Lower lobe of right lung (tissue), 2 donors: ENCODE results near the gene MNAT1. TPM values are rescaled to one million over a fixed set of nuclear protein-coding genes. Genes with fewer than 3 reads are reported as not detected.

Source experiments
- ATAC-seq, 2 donors: fragments of 200-7000 bp; cut with Tn5 transposase; one replicate each; pipeline ENCODE4 v1.9.1; 2020 to 2022; ENCODE audit warnings: mild to moderate bottlenecking in 2 of 2, moderate library complexity in 2 of 2
- DNase-seq: peaks from one replicate; pipeline ENCODE4 v3.0.0-alpha.2; 2020
- H3K27ac ChIP-seq: fragments of 200-600 bp; one replicate; pipeline ENCODE4 v1.8.0; 2022
- H3K27me3 ChIP-seq: fragments of 200-600 bp; one replicate; pipeline ENCODE4 v1.8.0; 2022; ENCODE audit warnings: low read depth
- H3K36me3 ChIP-seq: fragments of 200-600 bp; one replicate; pipeline ENCODE4 v1.8.0; 2022; ENCODE audit warnings: mild to moderate bottlenecking
- H3K4me1 ChIP-seq: fragments of 200-600 bp; one replicate; pipeline ENCODE4 v1.8.0; 2022
- H3K4me3 ChIP-seq: fragments of 200-600 bp; one replicate; pipeline ENCODE4 v1.8.0; 2022; ENCODE audit warnings: mild to moderate bottlenecking
- H3K9me3 ChIP-seq: fragments of 200-600 bp; one replicate; pipeline ENCODE4 v1.8.0; 2022
- intact Hi-C: fragments of 100-400 bp; cut with DNase I; formaldehyde crosslinking; loops from one replicate; pipeline ENCODE4 v1.11.0; 2022
- total RNA-seq: library from RNA; stranded (reverse); fragmentation: NEBNext Ultra II Directional; extraction: Animal tissue kit (Norgen Biotek cat#: 25700); gene quantifications from one replicate; pipeline ENCODE4 v1.2.1, GENCODE V29; 2021
- TF ChIP-seq, protein P1 (sequence below): fragments of 200-600 bp; IDR thresholded peaks from one replicate; pipeline ENCODE4 v1.8.0; 2022; ENCODE audit warnings: antibody characterized with exemption, mild to moderate bottlenecking
- donor health status: DM: no; HTN: yes; CAD: no; lungs with severe emphysema.

MNAT1 gene
- total RNA-seq, 1 donor from 2014 or later, result 21.5 TPM

GRCh38 chr14:60922050-60922449 lies 187.5 kb downstream of the MNAT1 start:
- no peak overlapping the region for H3K27ac ChIP-seq
- H3K9me3 ChIP-seq, result no peaks in the 10 kb centered on the region
- H3K4me1 ChIP-seq, result no peaks in the 10 kb centered on the region
- DNase-seq (no peak), ATAC-seq (no peak)
- no peaks in the 10 kb centered on the region for H3K36me3 ChIP-seq
- H3K4me3 ChIP-seq, result no peak overlapping the region
- TF ChIP-seq, protein P1, sequence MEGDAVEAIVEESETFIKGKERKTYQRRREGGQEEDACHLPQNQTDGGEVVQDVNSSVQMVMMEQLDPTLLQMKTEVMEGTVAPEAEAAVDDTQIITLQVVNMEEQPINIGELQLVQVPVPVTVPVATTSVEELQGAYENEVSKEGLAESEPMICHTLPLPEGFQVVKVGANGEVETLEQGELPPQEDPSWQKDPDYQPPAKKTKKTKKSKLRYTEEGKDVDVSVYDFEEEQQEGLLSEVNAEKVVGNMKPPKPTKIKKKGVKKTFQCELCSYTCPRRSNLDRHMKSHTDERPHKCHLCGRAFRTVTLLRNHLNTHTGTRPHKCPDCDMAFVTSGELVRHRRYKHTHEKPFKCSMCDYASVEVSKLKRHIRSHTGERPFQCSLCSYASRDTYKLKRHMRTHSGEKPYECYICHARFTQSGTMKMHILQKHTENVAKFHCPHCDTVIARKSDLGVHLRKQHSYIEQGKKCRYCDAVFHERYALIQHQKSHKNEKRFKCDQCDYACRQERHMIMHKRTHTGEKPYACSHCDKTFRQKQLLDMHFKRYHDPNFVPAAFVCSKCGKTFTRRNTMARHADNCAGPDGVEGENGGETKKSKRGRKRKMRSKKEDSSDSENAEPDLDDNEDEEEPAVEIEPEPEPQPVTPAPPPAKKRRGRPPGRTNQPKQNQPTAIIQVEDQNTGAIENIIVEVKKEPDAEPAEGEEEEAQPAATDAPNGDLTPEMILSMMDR, result no peak
- H3K27me3 ChIP-seq, result no peaks in the 10 kb centered on the region
- intact Hi-C loops, result no loop called here

- TF ChIP-seq, protein P1, result no peak
- intact Hi-C loops, result no loop called here
- DNase-seq, result no peak
Observed at GRCh38 chr14:60925286-60925685, 190.7 kb downstream of the MNAT1 start.

DNA sequence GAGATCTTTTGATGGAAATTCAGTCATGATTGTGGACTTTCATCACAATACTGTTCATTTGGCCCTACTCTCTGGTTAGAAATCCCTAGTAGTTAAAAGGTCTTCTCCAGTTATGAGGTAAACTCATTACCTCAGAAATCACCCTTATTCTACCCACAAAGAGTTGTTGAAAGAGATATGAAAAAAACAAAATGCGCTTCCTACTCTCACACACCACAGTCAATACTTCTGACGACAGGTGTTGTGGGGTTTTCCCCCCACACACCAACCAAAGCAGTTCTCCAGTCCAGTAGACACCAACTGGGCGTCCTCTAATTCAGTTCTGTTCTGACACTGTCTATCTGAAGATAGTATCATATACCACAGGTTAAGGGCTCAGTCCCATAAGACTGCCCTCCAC lies 191.4 kb downstream of the MNAT1 start:
- TF ChIP-seq, protein P1, result no peak
- ATAC-seq (no peak), DNase-seq (no peak)
- no peak overlapping the region for H3K4me3 ChIP-seq
- no peaks in the 10 kb centered on the region for H3K4me1 ChIP-seq
- H3K27me3 ChIP-seq, result no peaks in the 10 kb centered on the region
- no peak overlapping the region for H3K27ac ChIP-seq
- no peaks in the 10 kb centered on the region for H3K36me3 ChIP-seq
- H3K9me3 ChIP-seq, result no peaks in the 10 kb centered on the region
- intact Hi-C loops, result no loop called here

More at GRCh38 chr14:60925286-60925685, 190.7 kb downstream of the MNAT1 start:
- H3K4me3 ChIP-seq, result no peak overlapping the region
- ATAC-seq, result no peak
- no peaks in the 10 kb centered on the region for H3K4me1 ChIP-seq
- no peak overlapping the region for H3K27ac ChIP-seq
- no peaks in the 10 kb centered on the region for H3K36me3 ChIP-seq
- H3K9me3 ChIP-seq, result no peaks in the 10 kb centered on the region
- H3K27me3 ChIP-seq, result no peaks in the 10 kb centered on the region

GRCh38 chr14:60931218-60931617 lies 196.7 kb downstream of the MNAT1 start:
- TF ChIP-seq, protein P1, result no peak
- ATAC-seq (no peak), DNase-seq (no peak)
- no peaks in the 10 kb centered on the region for H3K36me3 ChIP-seq
- intact Hi-C loops, result no loop called here
- H3K27ac ChIP-seq, result no peak overlapping the region
- no peaks in the 10 kb centered on the region for H3K9me3 ChIP-seq
- no peak overlapping the region for H3K4me3 ChIP-seq
- H3K27me3 ChIP-seq, result no peaks in the 10 kb centered on the region
- H3K4me1 ChIP-seq, result no peaks in the 10 kb centered on the region

- TF ChIP-seq, protein P1, result no peak
- ATAC-seq, result no peak
- Histone ChIP-seq H3K27me3 (no peaks in the 10 kb centered on the region), H3K36me3 (no peaks in the 10 kb centered on the region), H3K4me1 (no peaks in the 10 kb centered on the region), H3K4me3 (no peak overlapping the region), H3K27ac (no peak overlapping the region), H3K9me3 (no peaks in the 10 kb centered on the region)
- intact Hi-C loops, result no loop called here
- DNase-seq, result no peak
Observed at GRCh38 chr14:60933920-60934655, 199.5 kb downstream of the MNAT1 start.
